ENCODE results near the gene KRTAP4-5.

- TF ChIP-seq ZNF503 (CRISPR knock-in tag; IDR thresholded peaks at IDR 0.05) (no peak), ZNF451 (CRISPR knock-in tag; IDR thresholded peaks at IDR 0.05) (no peak), CEBPB (IDR thresholded peaks at IDR 0.05; ENCODE audit: borderline replicate concordance, low read depth, low read length) (no peak), ZNF124 (CRISPR knock-in tag; IDR thresholded peaks at IDR 0.05) (no peak), CREB1 (IDR thresholded peaks at IDR 0.05) (no peak), CREB1 (CRISPR knock-in tag; IDR thresholded peaks at IDR 0.05) (no peak), ARID3A (IDR thresholded peaks at IDR 0.05; ENCODE audit: low read depth, low read length) (no peak)
- TF ChIP-seq, protein P1, sequence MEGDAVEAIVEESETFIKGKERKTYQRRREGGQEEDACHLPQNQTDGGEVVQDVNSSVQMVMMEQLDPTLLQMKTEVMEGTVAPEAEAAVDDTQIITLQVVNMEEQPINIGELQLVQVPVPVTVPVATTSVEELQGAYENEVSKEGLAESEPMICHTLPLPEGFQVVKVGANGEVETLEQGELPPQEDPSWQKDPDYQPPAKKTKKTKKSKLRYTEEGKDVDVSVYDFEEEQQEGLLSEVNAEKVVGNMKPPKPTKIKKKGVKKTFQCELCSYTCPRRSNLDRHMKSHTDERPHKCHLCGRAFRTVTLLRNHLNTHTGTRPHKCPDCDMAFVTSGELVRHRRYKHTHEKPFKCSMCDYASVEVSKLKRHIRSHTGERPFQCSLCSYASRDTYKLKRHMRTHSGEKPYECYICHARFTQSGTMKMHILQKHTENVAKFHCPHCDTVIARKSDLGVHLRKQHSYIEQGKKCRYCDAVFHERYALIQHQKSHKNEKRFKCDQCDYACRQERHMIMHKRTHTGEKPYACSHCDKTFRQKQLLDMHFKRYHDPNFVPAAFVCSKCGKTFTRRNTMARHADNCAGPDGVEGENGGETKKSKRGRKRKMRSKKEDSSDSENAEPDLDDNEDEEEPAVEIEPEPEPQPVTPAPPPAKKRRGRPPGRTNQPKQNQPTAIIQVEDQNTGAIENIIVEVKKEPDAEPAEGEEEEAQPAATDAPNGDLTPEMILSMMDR (CRISPR knock-in tag; IDR thresholded peaks at IDR 0.05), result no peak
Observed at GRCh38 chr17:41153856-41154255, 4.2 kb upstream of the KRTAP4-5 start.

All from HepG2 (cell line).